H9 (cell line): ENCODE data around the gene KIF4A. TPM values are rescaled to one million over a fixed set of nuclear protein-coding genes. Genes with fewer than 3 reads are reported as not detected.

Experiments used
- DNase-seq: peaks from one replicate; pipeline ENCODE4 v3.0.0-alpha.2; 2017
- H2AFZ ChIP-seq: one replicate; pipeline ENCODE4 v1.6.1; 2013; ENCODE audit warnings: mild to moderate bottlenecking, low read length, control low read depth, moderate library complexity
- H2AK5ac ChIP-seq: 2 replicates; pipeline ENCODE4 v1.6.1; 2013; ENCODE audit warnings: low read length, control low read depth, mixed read lengths; ENCODE audit not compliant: insufficient read length
- H2BK120ac ChIP-seq: one replicate; pipeline ENCODE4 v1.6.1; 2013; ENCODE audit warnings: low read depth, mild to moderate bottlenecking, low read length, control low read depth, inconsistent platforms; ENCODE audit not compliant: poor library complexity, severe bottlenecking
- H2BK12ac ChIP-seq: 2 replicates; pipeline ENCODE4 v1.6.1; 2013; ENCODE audit warnings: low read length, control low read depth, mixed read lengths, low read depth; ENCODE audit not compliant: insufficient read length
- H2BK15ac ChIP-seq: 2 replicates; pipeline ENCODE4 v1.6.1; 2013; ENCODE audit warnings: low read depth, low read length, control low read depth
- H2BK20ac ChIP-seq: one replicate; pipeline ENCODE4 v1.6.1; 2013; ENCODE audit warnings: low read depth, mild to moderate bottlenecking, low read length, control low read depth, inconsistent platforms; ENCODE audit not compliant: poor library complexity, severe bottlenecking
- H2BK5ac ChIP-seq: 2 replicates; pipeline ENCODE4 v1.6.1; 2013; ENCODE audit warnings: low read length, control low read depth, mixed read lengths; ENCODE audit not compliant: insufficient read length
- H3K14ac ChIP-seq: 2 replicates; pipeline ENCODE4 v1.6.1; 2013; ENCODE audit warnings: low read length, control low read depth; ENCODE audit not compliant: insufficient read depth
- H3K18ac ChIP-seq: 2 replicates; pipeline ENCODE4 v1.6.1; 2013; ENCODE audit warnings: low read depth, mild to moderate bottlenecking, mixed read lengths, low read length, control low read depth; ENCODE audit not compliant: insufficient read length
- H3K23ac ChIP-seq: 2 replicates; pipeline ENCODE4 v1.6.1; 2013; ENCODE audit warnings: low read length, control low read depth, mixed read lengths, low read depth; ENCODE audit not compliant: insufficient read length
- H3K23me2 ChIP-seq: 2 replicates; pipeline ENCODE4 v1.6.1; 2013; ENCODE audit warnings: low read depth, mild to moderate bottlenecking, mixed read lengths, low read length, control low read depth; ENCODE audit not compliant: insufficient read length, poor library complexity, severe bottlenecking
- H3K27ac ChIP-seq: 2 replicates; pipeline ENCODE4 v1.5.1; 2013; ENCODE audit warnings: low read length, control low read depth, mixed read lengths, low read depth; ENCODE audit not compliant: insufficient read length
- H3K27me3 ChIP-seq: 2 replicates; pipeline ENCODE4 v1.6.1; 2013; ENCODE audit warnings: low read length, control low read depth, inconsistent platforms; ENCODE audit not compliant: insufficient read depth
- H3K4ac ChIP-seq: 2 replicates; pipeline ENCODE4 v1.6.1; 2013; ENCODE audit warnings: low read depth, mild to moderate bottlenecking, control low read depth, inconsistent platforms, low read length, moderate library complexity
- H3K4me1 ChIP-seq: 2 replicates; pipeline ENCODE4 v1.6.1; 2013; ENCODE audit warnings: low read length, control low read depth, inconsistent platforms; ENCODE audit not compliant: insufficient read depth
- H3K4me2 ChIP-seq: 2 replicates; pipeline ENCODE4 v1.6.1; 2013; ENCODE audit warnings: low read length, control low read depth, mixed read lengths; ENCODE audit not compliant: insufficient read length, insufficient read depth
- H3K56ac ChIP-seq: 2 replicates; pipeline ENCODE4 v1.6.1; 2013; ENCODE audit warnings: low read depth, mild to moderate bottlenecking, mixed read lengths, low read length, control low read depth; ENCODE audit not compliant: insufficient read length
- H3K79me1 ChIP-seq: 2 replicates; pipeline ENCODE4 v1.6.1; 2013; ENCODE audit warnings: low read depth, mild to moderate bottlenecking, moderate library complexity, low read length, control low read depth, inconsistent platforms; ENCODE audit not compliant: insufficient read depth, poor library complexity, severe bottlenecking
- H3K79me2 ChIP-seq: 2 replicates; pipeline ENCODE4 v1.6.1; 2013; ENCODE audit warnings: low read length, control low read depth, inconsistent platforms; ENCODE audit not compliant: insufficient read depth
- H3K9ac ChIP-seq: 2 replicates; pipeline ENCODE4 v1.6.1; 2013; ENCODE audit warnings: low read length, control low read depth, mixed read lengths; ENCODE audit not compliant: insufficient read length; ENCODE audit errors: extremely low read depth
- H3K9me3 ChIP-seq: one replicate; pipeline ENCODE4 v1.6.1; 2013; ENCODE audit warnings: low read depth, low read length, inconsistent platforms; ENCODE audit not compliant: control insufficient read depth
- H3T11ph ChIP-seq: one replicate; pipeline ENCODE4 v1.6.1; 2013; ENCODE audit warnings: mild to moderate bottlenecking, low read length, control low read depth, inconsistent platforms
- H4K20me1 ChIP-seq: one replicate; pipeline ENCODE4 v1.6.1; 2013; ENCODE audit not compliant: control insufficient read depth, insufficient read length, insufficient read depth
- H4K5ac ChIP-seq: 2 replicates; pipeline ENCODE4 v1.6.1; 2013; ENCODE audit warnings: low read depth, mild to moderate bottlenecking, mixed read lengths, low read length, control low read depth; ENCODE audit not compliant: insufficient read length
- H4K8ac ChIP-seq: replicated peaks from 2 replicates; pipeline ENCODE4 v1.6.1; 2013; ENCODE audit warnings: low read length, control low read depth, mixed read lengths, low read depth; ENCODE audit not compliant: insufficient read length
- H4K91ac ChIP-seq: 2 replicates; pipeline ENCODE4 v1.6.1; 2013; ENCODE audit warnings: low read depth, mild to moderate bottlenecking, moderate library complexity, mixed read lengths, low read length, control low read depth; ENCODE audit not compliant: insufficient read length
- H3K27ac Mint-ChIP-seq, 3 experiments: 2 replicates in 2 of 3; 3 replicates in 1 of 3; pipeline ENCODE4 v1.8.0; 2020 to 2021; ENCODE audit warnings: mixed read lengths in 3 of 3, mild to moderate bottlenecking in 1 of 3, moderate library complexity in 1 of 3
- H3K27me3 Mint-ChIP-seq: 2 replicates; pipeline ENCODE4 v1.8.0; 2021; ENCODE audit warnings: low read depth, mild to moderate bottlenecking, moderate library complexity, mixed read lengths
- H3K36me3 Mint-ChIP-seq, 3 experiments: 2 replicates in 2 of 3; 3 replicates in 1 of 3; pipeline ENCODE4 v1.8.0; 2020 to 2021; ENCODE audit warnings: low read depth in 3 of 3, mixed read lengths in 3 of 3; ENCODE audit not compliant: insufficient read depth in 1 of 3
- H3K4me1 Mint-ChIP-seq, 2 experiments: 2 replicates each; pipeline ENCODE4 v1.8.0; 2020; ENCODE audit warnings: mixed read lengths in 2 of 2
- H3K4me3 Mint-ChIP-seq, 2 experiments: 2 replicates in 1 of 2; 3 replicates in 1 of 2; pipeline ENCODE4 v1.8.0; 2020 to 2021; ENCODE audit warnings: mild to moderate bottlenecking in 2 of 2, mixed read lengths in 2 of 2, moderate library complexity in 1 of 2
- H3K9me3 Mint-ChIP-seq, 2 experiments: 2 replicates in 1 of 2; 3 replicates in 1 of 2; pipeline ENCODE4 v1.8.0; 2020; ENCODE audit warnings: mild to moderate bottlenecking in 2 of 2, mixed read lengths in 2 of 2, moderate library complexity in 1 of 2
- WGBS: extraction: QIAGEN DNeasy Blood & Tissue Kit; methylation state at CpG from one replicate; pipeline ENCODE4 v1.1.7; 2013; ENCODE audit warnings: missing lambda C conversion rate, low lambda C conversion rate, mixed read lengths; ENCODE audit not compliant: insufficient read length; ENCODE audit errors: extremely low coverage; 5-methylcytosine and 5-hydroxymethylcytosine counted together
- total RNA-seq: library from RNA; stranded (reverse); gene quantifications from 2 replicates; pipeline ENCODE4 v1.2.1, GENCODE V29; 2021
- TF ChIP-seq, protein P1 (sequence below): fragments of 200-600 bp; sonication (generic); conservative IDR thresholded peaks from 3 replicates; pipeline ENCODE4 v1.8.0; 2021; ENCODE audit warnings: antibody characterized with exemption, mild to moderate bottlenecking

KIF4A gene
- total RNA-seq, 1 experiment from 2014 or later = 41.8 TPM

DNA sequence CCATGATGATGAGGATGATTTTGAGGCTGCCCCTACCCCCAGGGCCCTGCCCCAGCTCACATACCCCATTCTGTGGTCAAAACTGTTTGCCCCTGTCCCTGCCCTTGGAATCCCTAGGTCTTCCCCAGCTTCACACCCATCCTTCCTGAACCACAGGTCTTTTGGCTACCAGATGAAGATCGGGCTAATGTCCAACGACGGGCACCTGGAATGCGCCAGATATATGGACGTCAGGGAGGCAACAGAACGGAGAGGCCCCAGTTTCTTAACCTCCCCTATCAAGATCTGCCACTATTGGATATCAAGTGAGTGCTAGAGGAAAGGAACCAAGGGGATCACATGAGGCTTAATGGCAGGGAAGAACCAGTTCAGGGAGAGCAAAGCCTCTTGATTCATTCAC lies 139.9 kb downstream of the KIF4A start:
- H3K18ac ChIP-seq = no peak overlapping the region
- no peak overlapping the region for H2BK12ac ChIP-seq
- H3K9me3 Mint-ChIP-seq = peaks cover 70 to 82% of the 10 kb centered on the region in 2 experiments
- no peak overlapping the region for H3K4ac ChIP-seq
- no peak overlapping the region for H3K9ac ChIP-seq
- no peak overlapping the region for H2BK20ac ChIP-seq
- no peak overlapping the region for H3K4me3 Mint-ChIP-seq
- no peak overlapping the region for H2BK120ac ChIP-seq
- no peak overlapping the region for H3K56ac ChIP-seq
- no peak overlapping the region for H3K14ac ChIP-seq
- no peak for DNase-seq
- H3K27me3 Mint-ChIP-seq = peaks cover 2% of the 10 kb centered on the region
- no peaks in the 10 kb centered on the region for H4K20me1 ChIP-seq
- H3K36me3 Mint-ChIP-seq = peaks cover 27 to 58% (median 50%) of the 10 kb centered on the region in 3 experiments
- no peak overlapping the region for H3K4me2 ChIP-seq
- no peak overlapping the region for H3T11ph ChIP-seq
- no CpG with 5 or more reads among the region's 6 CpGs for WGBS
- peaks cover 7 to 17% of the 10 kb centered on the region in 2 experiments for H3K4me1 Mint-ChIP-seq
- no peaks in the 10 kb centered on the region for H3K27me3 ChIP-seq
- peaks cover 6% of the 10 kb centered on the region for H3K23me2 ChIP-seq
- H4K91ac ChIP-seq = no peak overlapping the region
- H3K9me3 ChIP-seq = peaks cover 44% of the 10 kb centered on the region
- no peak overlapping the region for H2BK5ac ChIP-seq
- no peak overlapping the region for H2AFZ ChIP-seq
- no peaks in the 10 kb centered on the region; the same call in 1 of the 2 replicates for H3K4me1 ChIP-seq
- TF ChIP-seq, protein P1, sequence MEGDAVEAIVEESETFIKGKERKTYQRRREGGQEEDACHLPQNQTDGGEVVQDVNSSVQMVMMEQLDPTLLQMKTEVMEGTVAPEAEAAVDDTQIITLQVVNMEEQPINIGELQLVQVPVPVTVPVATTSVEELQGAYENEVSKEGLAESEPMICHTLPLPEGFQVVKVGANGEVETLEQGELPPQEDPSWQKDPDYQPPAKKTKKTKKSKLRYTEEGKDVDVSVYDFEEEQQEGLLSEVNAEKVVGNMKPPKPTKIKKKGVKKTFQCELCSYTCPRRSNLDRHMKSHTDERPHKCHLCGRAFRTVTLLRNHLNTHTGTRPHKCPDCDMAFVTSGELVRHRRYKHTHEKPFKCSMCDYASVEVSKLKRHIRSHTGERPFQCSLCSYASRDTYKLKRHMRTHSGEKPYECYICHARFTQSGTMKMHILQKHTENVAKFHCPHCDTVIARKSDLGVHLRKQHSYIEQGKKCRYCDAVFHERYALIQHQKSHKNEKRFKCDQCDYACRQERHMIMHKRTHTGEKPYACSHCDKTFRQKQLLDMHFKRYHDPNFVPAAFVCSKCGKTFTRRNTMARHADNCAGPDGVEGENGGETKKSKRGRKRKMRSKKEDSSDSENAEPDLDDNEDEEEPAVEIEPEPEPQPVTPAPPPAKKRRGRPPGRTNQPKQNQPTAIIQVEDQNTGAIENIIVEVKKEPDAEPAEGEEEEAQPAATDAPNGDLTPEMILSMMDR = no peak
- H2AK5ac ChIP-seq = no peak overlapping the region
- no peak overlapping the region for H4K5ac ChIP-seq
- no peaks in the 10 kb centered on the region for H3K79me2 ChIP-seq
- no peak overlapping the region for H3K27ac ChIP-seq
- H3K27ac Mint-ChIP-seq = no peak overlapping the region
- H4K8ac ChIP-seq = no peak overlapping the region
- H3K23ac ChIP-seq = no peak overlapping the region
- H3K79me1 ChIP-seq = no peaks in the 10 kb centered on the region
- H2BK15ac ChIP-seq = no peak overlapping the region
